GM18873 (cell line): ENCODE data around the gene PIGM.

Experiments
- ATAC-seq: cut with Tn5 transposase; IDR thresholded peaks from one replicate; pipeline ENCODE4 v1.9.1; 2021; ENCODE audit warnings: mild to moderate bottlenecking, moderate library complexity, moderate number of reproducible peaks; ENCODE audit not compliant: unreplicated experiment, low FRiP score

Gene PIGM

DNA sequence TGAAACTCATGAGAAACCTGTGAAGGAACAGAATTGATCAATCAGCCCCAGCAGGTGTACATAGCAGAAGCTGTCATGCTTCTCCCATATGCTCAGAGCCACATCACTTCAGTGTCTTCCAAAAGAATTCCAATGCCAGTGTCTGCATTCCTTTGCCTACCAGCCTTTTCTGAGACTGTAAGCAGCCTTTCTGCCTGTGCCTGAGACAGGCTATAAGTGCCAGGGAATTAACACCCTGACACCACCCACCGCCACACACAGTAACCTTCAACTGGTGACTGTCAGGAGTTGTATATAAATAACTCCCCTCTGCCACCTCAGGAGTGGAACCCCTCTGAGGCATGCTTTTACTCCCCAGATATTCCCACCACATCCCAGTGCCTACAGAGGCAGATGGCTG, 39.6 kb downstream of the PIGM start:
- ATAC-seq = no peak

GRCh38 chr1:159991513-159991912, 40.3 kb downstream of the PIGM start:
- ATAC-seq = no peak

DNA sequence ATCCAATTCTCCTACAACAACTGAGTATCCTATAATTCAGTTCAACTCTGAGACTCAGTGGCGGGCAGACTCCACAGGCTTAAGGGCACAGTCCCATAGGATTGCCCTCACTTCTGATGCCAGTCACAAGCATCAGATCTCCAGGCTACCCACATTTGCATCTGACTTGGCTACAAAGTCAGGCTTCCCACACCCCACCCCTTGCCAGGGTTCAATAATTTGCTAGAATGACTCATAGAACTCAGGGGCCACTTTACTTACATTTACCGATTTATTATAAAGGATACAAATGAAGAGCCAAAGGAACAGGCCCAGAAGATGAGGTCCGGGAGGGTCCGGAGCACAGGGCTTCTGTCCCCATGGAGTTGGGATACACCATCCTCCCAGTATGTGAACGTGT, 41.8 kb downstream of the PIGM start:
- no peak for ATAC-seq

GRCh38 chr1:159989581-159989980, 42.2 kb downstream of the PIGM start:
- no peak for ATAC-seq

DNA sequence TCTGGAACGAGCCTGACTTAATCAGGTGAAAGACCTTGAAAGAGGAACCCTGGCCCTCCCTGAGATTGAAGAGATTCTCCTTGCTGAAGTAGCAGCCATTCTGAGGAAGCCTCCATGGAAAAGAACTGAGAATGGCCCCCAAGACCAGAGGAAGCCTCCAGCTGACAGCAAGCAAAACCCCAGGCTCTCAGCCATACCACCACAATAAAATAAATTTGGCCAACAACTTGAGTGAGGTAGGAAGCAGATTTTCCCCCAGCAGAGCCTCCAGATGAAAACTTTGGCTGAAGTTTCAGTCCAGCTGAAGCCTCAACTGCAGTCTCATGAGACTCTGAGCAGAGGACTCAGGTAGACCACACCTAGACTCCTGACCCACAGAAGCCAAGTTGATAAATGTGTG, 43.8 kb downstream of the PIGM start:
- no peak for ATAC-seq

- no peak for ATAC-seq
These were observed 44.6 kb downstream of the PIGM start for GRCh38 chr1:159987186-159987585.

DNA sequence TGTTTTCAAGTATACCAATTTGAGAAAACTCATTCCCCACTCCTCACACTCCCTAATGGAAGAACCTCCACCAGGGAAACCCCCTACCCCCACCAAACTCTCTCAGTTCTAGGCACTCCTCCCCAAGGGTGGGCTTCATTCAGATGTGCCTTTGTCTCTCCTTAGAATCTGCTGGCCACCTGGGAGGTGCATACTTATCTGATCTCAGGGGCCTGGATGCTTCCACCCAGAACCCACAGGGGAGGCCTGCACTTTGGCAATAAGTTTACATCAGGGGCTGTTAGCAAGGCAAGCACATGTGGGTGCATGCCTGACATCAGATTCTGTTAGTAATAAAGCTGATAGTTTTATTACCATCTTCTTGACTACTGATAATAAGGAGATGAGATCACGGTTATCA, 45.3 kb downstream of the PIGM start:
- no peak for ATAC-seq

GRCh38 chr1:159986093-159986492, 45.7 kb downstream of the PIGM start:
- ATAC-seq = no peak

DNA sequence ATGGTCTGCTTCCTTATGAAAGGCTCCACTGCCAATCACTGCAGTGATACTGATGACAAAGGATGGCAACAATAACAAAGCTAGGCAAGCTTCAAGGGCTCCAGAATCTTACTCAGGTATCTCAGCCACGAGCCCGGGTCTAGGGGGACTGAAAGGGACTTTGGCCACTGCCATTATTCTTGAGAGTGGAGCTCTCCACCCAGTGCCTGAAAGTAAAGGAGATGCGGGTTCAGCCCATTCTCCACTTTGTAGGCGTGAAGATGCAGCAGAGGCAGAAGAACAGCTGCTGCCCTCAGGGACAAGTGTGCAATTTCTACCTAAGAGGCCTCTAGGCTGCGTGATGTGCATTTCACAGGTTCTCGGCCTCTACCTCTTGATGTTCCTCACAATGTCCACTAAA, 46.3 kb downstream of the PIGM start:
- no peak for ATAC-seq

DNA sequence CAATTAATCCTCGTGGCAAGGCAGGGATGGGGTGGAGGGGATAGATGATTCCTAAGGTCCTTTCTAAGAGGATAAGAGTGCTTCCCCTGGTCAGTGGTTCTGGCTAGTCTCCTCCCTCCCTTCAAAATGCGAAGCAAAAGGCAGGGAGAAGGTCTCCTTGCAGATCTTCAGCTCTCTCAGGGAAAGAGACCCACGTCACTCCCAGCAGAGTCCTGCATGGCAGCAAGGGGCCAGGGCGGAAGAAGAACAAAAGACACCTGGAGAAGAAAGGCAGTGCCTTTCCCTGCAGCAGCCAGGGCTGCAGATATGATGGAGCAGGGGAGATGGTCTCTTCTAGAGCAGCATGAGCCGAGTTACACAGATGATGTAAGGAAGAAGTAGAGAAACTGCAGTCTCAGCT, 48.1 kb downstream of the PIGM start:
- ATAC-seq = no peak

DNA sequence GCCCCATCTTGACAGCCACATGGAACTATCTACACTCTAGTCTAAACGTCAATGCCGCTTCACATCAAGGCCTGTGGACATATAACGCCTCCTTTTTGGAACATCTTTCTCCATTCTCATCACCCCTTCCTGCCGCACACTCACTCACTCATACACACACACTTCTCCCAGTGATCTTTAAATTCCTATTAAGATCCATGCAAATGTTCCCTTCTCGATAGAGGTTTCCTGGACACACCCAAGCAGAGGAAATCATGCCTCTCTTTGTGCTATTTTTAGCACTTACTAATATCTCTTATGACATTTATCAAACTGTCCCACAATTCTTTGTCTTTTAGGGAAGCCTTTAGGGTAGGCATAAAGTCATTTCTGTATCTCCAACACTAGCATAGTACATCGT, 49.5 kb downstream of the PIGM start:
- ATAC-seq = no peak

- ATAC-seq = no peak
These were observed 50.3 kb downstream of the PIGM start for GRCh38 chr1:159981351-159982055.

DNA sequence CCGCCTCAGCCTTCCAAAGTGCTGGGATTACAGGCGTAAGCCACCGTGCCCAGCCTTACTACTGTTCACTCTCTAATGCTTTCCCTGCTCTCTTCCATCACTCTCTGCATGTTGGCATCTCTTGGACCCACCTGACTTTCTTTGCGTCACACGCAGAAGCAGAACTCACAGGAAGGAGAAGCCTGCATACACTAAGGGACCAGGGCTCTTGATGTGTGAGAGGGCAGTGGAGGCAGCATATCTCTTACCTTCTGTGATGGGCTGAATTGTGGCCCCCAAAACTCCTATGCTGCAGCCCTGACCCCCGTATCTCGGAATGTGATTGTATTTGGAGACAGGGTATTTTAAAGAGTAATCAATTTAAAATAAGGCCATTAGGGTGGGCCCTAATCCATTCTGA, 51.0 kb downstream of the PIGM start:
- ATAC-seq = no peak

- ATAC-seq = no peak
These were observed 51.7 kb downstream of the PIGM start for GRCh38 chr1:159980076-159980475.

GRCh38 chr1:159979257-159979656, 52.5 kb downstream of the PIGM start:
- no peak for ATAC-seq

DNA sequence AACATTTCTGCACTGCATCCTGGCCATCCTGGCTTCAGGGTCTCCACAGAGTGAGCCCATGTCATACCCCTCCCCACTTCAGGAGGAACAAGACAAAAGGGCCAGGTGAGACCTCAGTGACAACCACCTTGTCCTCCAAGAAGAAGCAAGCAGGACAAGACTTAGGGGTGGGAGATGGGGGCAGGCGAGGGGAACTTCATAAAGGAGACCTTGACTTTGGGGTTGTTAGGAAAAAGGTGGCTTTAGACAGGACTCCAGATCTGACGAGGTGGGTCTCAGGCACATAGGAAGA, 53.7 kb downstream of the PIGM start:
- no peak for ATAC-seq

GRCh38 chr1:159977364-159978106, 54.3 kb downstream of the PIGM start:
- ATAC-seq = no peak
